GM21723 (cell line): Measurements from ENCODE around the gene SEMA4D.
"Not testable (repeated sequence)": the region's sequence is repeated elsewhere in the genome, so short reads cannot be mapped to it uniquely, and the experiment has no call there.

ENCODE experiments used
- ATAC-seq: cut with Tn5 transposase; IDR thresholded peaks from one replicate; pipeline ENCODE4 v1.9.1; 2021; ENCODE audit warnings: mild to moderate bottlenecking, moderate library complexity; ENCODE audit not compliant: unreplicated experiment

Gene SEMA4D

GRCh38 chr9:89376741-89377351, 121.1 kb downstream of the SEMA4D start:
- no peak for ATAC-seq

GRCh38 chr9:89376286-89376685, 121.6 kb downstream of the SEMA4D start:
- ATAC-seq: no peak

GRCh38 chr9:89375191-89375760, 122.6 kb downstream of the SEMA4D start:
- ATAC-seq: peak; percentile 77

- ATAC-seq: no peak
These were observed 123.7 kb downstream of the SEMA4D start for GRCh38 chr9:89374176-89374575.

- ATAC-seq: no peak
These were observed 124.9 kb downstream of the SEMA4D start for GRCh38 chr9:89372979-89373378.

GRCh38 chr9:89372230-89372816, 125.6 kb downstream of the SEMA4D start:
- no peak for ATAC-seq

- ATAC-seq: not testable (repeated sequence)
These were observed 126.1 kb downstream of the SEMA4D start for GRCh38 chr9:89371791-89372190.

GRCh38 chr9:89370593-89370992, 127.3 kb downstream of the SEMA4D start:
- ATAC-seq: no peak

- ATAC-seq: no peak
These were observed 128.9 kb downstream of the SEMA4D start for GRCh38 chr9:89368978-89369377.

GRCh38 chr9:89368550-89368949, 129.4 kb downstream of the SEMA4D start:
- no peak for ATAC-seq

- ATAC-seq: no peak
These were observed 130.0 kb downstream of the SEMA4D start for GRCh38 chr9:89367726-89368437.

- no peak for ATAC-seq
These were observed 130.6 kb downstream of the SEMA4D start for GRCh38 chr9:89367281-89367680.

- ATAC-seq: no peak
These were observed 131.2 kb downstream of the SEMA4D start for GRCh38 chr9:89366711-89367110.

- no peak for ATAC-seq
These were observed 132.4 kb downstream of the SEMA4D start for GRCh38 chr9:89365532-89365912.

- no peak for ATAC-seq
These were observed 133.0 kb downstream of the SEMA4D start for GRCh38 chr9:89364666-89365531.

- no peak for ATAC-seq
These were observed 133.8 kb downstream of the SEMA4D start for GRCh38 chr9:89363921-89364665.

GRCh38 chr9:89363311-89363670, 134.6 kb downstream of the SEMA4D start:
- ATAC-seq: no peak

- no peak for ATAC-seq
These were observed 135.1 kb downstream of the SEMA4D start for GRCh38 chr9:89362647-89363310.

GRCh38 chr9:89361816-89362646, 135.9 kb downstream of the SEMA4D start:
- no peak for ATAC-seq
